ENCODE data around the gene CD300LG.
A peak's percentile ranks its signal among the peaks of the same experiment; 100 is the strongest.

Gene CD300LG

GRCh38 chr17:43871946-43872690, 25.1 kb downstream of the CD300LG start:
- DNase-seq (ENCODE audit: insufficient read length, low spot score) (no peak), FAIRE-seq (no peak)
- TF ChIP-seq POLR2A (IDR thresholded peaks at IDR 0.05; ENCODE audit: low read depth, low read length): no peak

GRCh38 chr17:43873091-43873490, 26.1 kb downstream of the CD300LG start:
- DNase-seq (ENCODE audit: insufficient read length, low spot score): no peak
- no peak for FAIRE-seq
- no peak for TF ChIP-seq POLR2A (IDR thresholded peaks at IDR 0.05; ENCODE audit: low read depth, low read length)

- FAIRE-seq: no peak
- no peak for DNase-seq (ENCODE audit: insufficient read length, low spot score)
- TF ChIP-seq POLR2A (IDR thresholded peaks at IDR 0.05; ENCODE audit: low read depth, low read length): no peak
Observed at GRCh38 chr17:43873815-43874214, 26.8 kb downstream of the CD300LG start.

- FAIRE-seq: no peak
- TF ChIP-seq POLR2A (IDR thresholded peaks at IDR 0.05; ENCODE audit: low read depth, low read length): no peak
- DNase-seq (ENCODE audit: insufficient read length, low spot score): no peak
Observed at GRCh38 chr17:43874293-43874692, 27.3 kb downstream of the CD300LG start.

- FAIRE-seq: no peak
- TF ChIP-seq POLR2A (IDR thresholded peaks at IDR 0.05; ENCODE audit: low read depth, low read length): no peak
- no peak for DNase-seq (ENCODE audit: insufficient read length, low spot score)
Observed at GRCh38 chr17:43875476-43876147, 28.6 kb downstream of the CD300LG start.

- no peak for TF ChIP-seq POLR2A (IDR thresholded peaks at IDR 0.05; ENCODE audit: low read depth, low read length)
- no peak for FAIRE-seq
- DNase-seq (ENCODE audit: insufficient read length, low spot score): no peak
Observed at GRCh38 chr17:43877031-43877430, 30.1 kb downstream of the CD300LG start.

GRCh38 chr17:43877451-43878155, 30.6 kb downstream of the CD300LG start:
- no peak for DNase-seq (ENCODE audit: insufficient read length, low spot score)
- TF ChIP-seq POLR2A (IDR thresholded peaks at IDR 0.05; ENCODE audit: low read depth, low read length): no peak
- no peak for FAIRE-seq

- FAIRE-seq: peak; percentile 60
- DNase-seq (ENCODE audit: insufficient read length, low spot score): peak; percentile 98
- TF ChIP-seq POLR2A (IDR thresholded peaks at IDR 0.05; ENCODE audit: low read depth, low read length): no peak
Observed at GRCh38 chr17:43878260-43879175, 31.5 kb downstream of the CD300LG start.

- DNase-seq (ENCODE audit: insufficient read length, low spot score) (no peak), FAIRE-seq (no peak)
- no peak for TF ChIP-seq POLR2A (IDR thresholded peaks at IDR 0.05; ENCODE audit: low read depth, low read length)
Observed at GRCh38 chr17:43879723-43880419, 32.9 kb downstream of the CD300LG start.

GRCh38 chr17:43880420-43880991, 33.5 kb downstream of the CD300LG start:
- TF ChIP-seq POLR2A (IDR thresholded peaks at IDR 0.05; ENCODE audit: low read depth, low read length): no peak
- DNase-seq (ENCODE audit: insufficient read length, low spot score): peak; percentile 69
- FAIRE-seq: no peak

GRCh38 chr17:43881181-43881580, 34.2 kb downstream of the CD300LG start:
- DNase-seq (ENCODE audit: insufficient read length, low spot score) (no peak), FAIRE-seq (no peak)
- TF ChIP-seq POLR2A (IDR thresholded peaks at IDR 0.05; ENCODE audit: low read depth, low read length): no peak

- no peak for TF ChIP-seq POLR2A (IDR thresholded peaks at IDR 0.05; ENCODE audit: low read depth, low read length)
- FAIRE-seq (no peak), DNase-seq (ENCODE audit: insufficient read length, low spot score) (no peak)
Observed at GRCh38 chr17:43881758-43882505, 35.0 kb downstream of the CD300LG start.
